NT2/D1 (cell line): ENCODE results near the gene HOXC10.

ENCODE experiments used
- YY1 ChIP-seq: IDR thresholded peaks from 2 replicates; pipeline ENCODE4 v1.6.1; 2011; ENCODE audit not compliant: insufficient read length, insufficient read depth
- ZNF274 ChIP-seq: IDR thresholded peaks from 2 replicates; pipeline ENCODE4 v1.6.1; 2011; ENCODE audit warnings: mild to moderate bottlenecking, low read depth, low read length

DNA sequence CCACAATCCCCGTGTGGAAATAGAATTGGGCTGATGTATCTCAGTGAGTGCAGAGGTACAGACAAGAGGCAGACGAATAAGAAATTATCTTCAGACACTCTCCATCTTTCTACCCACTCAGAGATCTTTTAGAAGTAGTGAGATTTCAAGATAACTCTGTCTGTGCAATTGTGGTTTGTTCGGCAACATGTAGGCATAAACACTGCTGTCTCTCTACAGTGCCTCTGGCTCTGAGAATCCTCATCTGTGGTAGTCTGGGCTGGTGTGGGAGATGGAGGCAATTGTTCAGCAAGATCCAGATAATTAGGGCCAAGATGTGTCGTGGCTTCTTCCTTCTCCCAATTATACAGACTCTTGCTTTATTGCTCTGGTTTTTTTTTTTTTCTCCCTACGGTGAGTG, 43.2 kb upstream of the HOXC10 start:
- TF ChIP-seq ZNF274 = no peak
- TF ChIP-seq YY1 = no peak
